Transverse colon (tissue), 4 donors: ENCODE results near the gene SLC49A3. TPM values are rescaled to one million over a fixed set of nuclear protein-coding genes. Genes with fewer than 3 reads are reported as not detected.
"Not testable (repeated sequence)": the region's sequence is repeated elsewhere in the genome, so short reads cannot be mapped to it uniquely, and the experiment has no call there.

Experiments
- DNase-seq: peaks from one replicate; pipeline ENCODE4 v3.0.0-alpha.2; 2019
- H3K27ac ChIP-seq, 4 donors: fragments of 200-600 bp; sonication (generic); 2 replicates each; pipeline ENCODE4 v1.5.1; 2016 to 2018; ENCODE audit warnings: inconsistent platforms in 4 of 4
- H3K27me3 ChIP-seq: fragments of 200-600 bp; sonication (generic); 2 replicates; pipeline ENCODE4 v1.5.1; 2017; ENCODE audit warnings: inconsistent platforms
- H3K36me3 ChIP-seq, 4 donors: fragments of 200-600 bp; sonication (generic); 2 replicates each; pipeline ENCODE4 v1.5.1; 2017 to 2019; ENCODE audit warnings: inconsistent platforms in 4 of 4
- H3K4me1 ChIP-seq, 4 donors: fragments of 200-600 bp; sonication (generic); 2 replicates each; pipeline ENCODE4 v1.5.1; 2017 to 2020; ENCODE audit warnings: inconsistent platforms in 4 of 4
- H3K4me3 ChIP-seq, 4 donors: fragments of 200-600 bp; sonication (generic); 1 replicate in 1 of 4; 2 replicates in 3 of 4; pipeline versions ENCODE4 v1.5.1 to v1.6.1; 2017 to 2019; ENCODE audit warnings: inconsistent platforms in 4 of 4
- H3K9me3 ChIP-seq, 2 donors: fragments of 200-600 bp; sonication (generic); 2 replicates each; pipeline ENCODE4 v1.5.1; 2017 to 2019; ENCODE audit warnings: inconsistent platforms in 2 of 2
- CTCF ChIP-seq, 5 experiments: fragments of 200-600 bp in 3 of 5; fragments of 450-650 bp in 2 of 5; sonication (generic) in 3 of 5; IDR thresholded peaks; 1 replicate in 2 of 5; 2 replicates in 3 of 5; pipeline ENCODE4 v1.5.1; 2016 to 2017; ENCODE audit warnings: antibody characterized with exemption in 5 of 5, inconsistent platforms in 3 of 5, mild to moderate bottlenecking in 2 of 5, moderate library complexity in 1 of 5
- EP300 ChIP-seq: sonication (generic); formaldehyde crosslinking; IDR thresholded peaks from one replicate; pipeline ENCODE4 v1.6.1; 2017; ENCODE audit warnings: antibody characterized with exemption, low read depth
- POLR2A ChIP-seq: fragments of 450-650 bp; IDR thresholded peaks from one replicate; pipeline ENCODE4 v1.6.1; 2016; ENCODE audit warnings: antibody characterized with exemption, mild to moderate bottlenecking, moderate library complexity
- POLR2AphosphoS5 ChIP-seq, 3 donors: sonication (generic); formaldehyde crosslinking; IDR thresholded peaks; one replicate each; pipeline ENCODE4 v1.6.1; 2016; ENCODE audit warnings: antibody characterized with exemption in 3 of 3
- WGBS, 2 donors: methylation state at CpG; one replicate each; pipeline ENCODE4 v1.1.5; 2018; ENCODE audit warnings: low coverage in 1 of 2; 5-methylcytosine and 5-hydroxymethylcytosine counted together
- in situ Hi-C, 4 donors: fragments of 200-750 bp; cut with MboI; loops; one replicate each; pipeline versions ENCODE4 v1.15.0 to v1.15.1; 2017; ENCODE audit warnings: low sequenced_read_pairs in 3 of 4, low pct_ligation_motif_present in 1 of 4, low pct_unique_long_range_greater_than_20kb in 1 of 4
- intact Hi-C: fragments of 100-400 bp; cut with DNase I; formaldehyde crosslinking; loops from one replicate; pipeline ENCODE4 v1.15.1; 2023; ENCODE audit warnings: low total_unique reads
- total RNA-seq, 4 donors: library from RNA; depleted of rRNA; stranded (reverse); fragments of >200 nt; gene quantifications; one replicate each; pipeline ENCODE4 v1.1.0, GENCODE V29; 2016

The SLC49A3 gene
- total RNA-seq, 4 donors from 2014 or later = 1.2 to 17.6 (median 9.2) TPM

- H3K36me3 ChIP-seq = no peaks in the 10 kb centered on the region
- H3K27ac ChIP-seq = no peak overlapping the region
- no peak for DNase-seq
- WGBS, 2 donors = 67 to 75% methylated on average over 2 to 11 of the region's 13 CpGs
- peaks cover 12% of the 10 kb centered on the region for H3K27me3 ChIP-seq
- in situ Hi-C loops (no loop called here), intact Hi-C loops (no loop called here)
- no peaks in the 10 kb centered on the region for H3K4me1 ChIP-seq
- H3K4me3 ChIP-seq = no peak overlapping the region
- no peak for TF ChIP-seq EP300
- no peak for TF ChIP-seq POLR2A
- no peak for TF ChIP-seq CTCF (IDR thresholded peaks at IDR 0.05)
- TF ChIP-seq POLR2AphosphoS5 (IDR thresholded peaks at IDR 0.05) = no peak
- no peaks in the 10 kb centered on the region for H3K9me3 ChIP-seq
These were observed 52.3 kb downstream of the SLC49A3 start for GRCh38 chr4:636628-637159.

DNA sequence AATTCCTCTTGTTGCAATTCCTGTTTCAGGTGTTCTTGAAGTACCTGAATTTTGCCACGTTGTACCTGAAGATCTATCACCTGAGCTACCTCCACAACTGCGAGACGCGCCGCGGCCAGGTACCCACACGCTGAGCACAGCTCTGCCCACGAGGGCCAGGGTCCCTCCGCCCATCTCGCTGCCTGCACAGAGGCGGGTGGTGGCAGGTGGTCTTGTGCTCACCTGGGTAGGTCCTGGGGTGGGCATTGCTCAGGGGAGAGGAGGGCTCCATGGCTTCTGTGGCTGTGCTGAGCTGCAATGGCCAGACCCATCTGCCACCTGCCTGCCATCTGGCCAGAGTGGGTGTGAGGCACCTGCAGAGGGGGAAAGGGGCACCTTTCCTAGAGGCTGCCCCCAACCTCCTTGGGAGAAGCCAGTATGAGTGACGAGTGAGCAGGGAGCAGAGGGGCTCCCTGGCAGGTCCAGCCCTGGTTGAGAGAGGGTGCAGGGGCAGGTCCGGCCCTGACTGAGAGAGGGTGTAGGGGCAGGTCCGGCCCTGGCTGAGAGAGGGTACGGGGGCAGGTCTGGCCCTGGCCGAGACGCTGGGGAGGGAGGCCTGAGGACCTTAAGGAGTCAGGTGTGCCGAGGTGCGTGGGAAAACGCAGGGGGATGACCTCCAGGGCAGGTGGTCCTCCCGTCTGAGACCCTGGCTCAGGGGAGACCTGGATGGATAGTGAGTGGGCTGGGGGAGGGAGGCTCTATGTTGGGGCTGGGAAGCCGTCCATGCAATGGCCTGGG, 52.9 kb downstream of the SLC49A3 start:
- Histone ChIP-seq H3K9me3 (no peaks in the 10 kb centered on the region), H3K4me1 (no peaks in the 10 kb centered on the region), H3K27ac (no peak overlapping the region), H3K4me3 (no peak overlapping the region), H3K27me3 (peaks cover 6% of the 10 kb centered on the region), H3K36me3 (no peaks in the 10 kb centered on the region)
- intact Hi-C loops (no loop called here), in situ Hi-C loops (no loop called here)
- 81 to 86% methylated on average over 4 to 22 of the region's 22 CpGs for WGBS, 2 donors
- TF ChIP-seq CTCF (IDR thresholded peaks at IDR 0.05) = no peak
- TF ChIP-seq POLR2AphosphoS5 (IDR thresholded peaks at IDR 0.05) = no peak
- TF ChIP-seq POLR2A = no peak
- TF ChIP-seq EP300 = no peak
- no peak for DNase-seq

DNA sequence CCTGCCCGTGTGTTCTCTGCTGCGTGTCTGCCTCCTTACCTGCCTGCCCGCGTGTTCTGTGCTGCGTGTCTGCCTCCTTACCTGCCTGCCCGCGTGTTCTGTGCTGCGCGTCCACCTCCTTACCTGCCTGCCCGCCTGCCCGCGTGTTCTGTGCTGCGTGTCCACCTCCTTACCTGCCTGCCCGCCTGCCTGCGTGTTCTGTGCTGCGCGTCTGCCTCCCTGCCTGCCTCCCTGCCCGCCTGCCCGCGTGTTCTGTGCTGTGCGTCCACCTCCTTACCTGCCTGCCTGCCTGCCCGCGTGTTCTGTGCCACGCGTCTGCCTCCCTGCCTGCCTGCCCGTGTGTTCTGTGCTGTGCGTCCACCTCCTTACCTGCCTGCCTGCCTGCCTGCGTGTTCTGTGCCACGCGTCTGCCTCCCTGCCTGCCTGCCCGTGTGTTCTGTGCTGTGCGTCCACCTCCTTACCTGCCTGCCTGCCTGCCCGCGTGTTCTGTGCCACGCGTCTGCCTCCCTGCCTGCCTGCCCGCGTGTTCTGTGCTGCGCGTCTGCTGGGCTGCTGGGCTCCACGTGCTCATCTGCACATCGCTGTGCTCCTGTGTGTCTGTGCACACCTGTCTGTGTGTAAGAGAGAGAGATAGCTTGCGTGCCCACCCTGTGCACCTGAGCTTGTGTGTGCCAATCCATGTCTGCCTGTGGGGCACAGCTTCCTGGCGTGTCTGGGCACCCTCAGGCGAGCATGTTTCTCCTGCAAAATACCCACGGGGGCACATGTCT, 53.7 kb downstream of the SLC49A3 start:
- in situ Hi-C loops = not testable (repeated sequence)

GRCh38 chr4:634599-634985, 54.4 kb downstream of the SLC49A3 start:
- Histone ChIP-seq H3K4me1 (no peaks in the 10 kb centered on the region), H3K36me3 (no peaks in the 10 kb centered on the region), H3K9me3 (no peaks in the 10 kb centered on the region), H3K27ac (no peak overlapping the region), H3K27me3 (peaks cover 6% of the 10 kb centered on the region), H3K4me3 (no peak overlapping the region)
- intact Hi-C loops (no loop called here), in situ Hi-C loops (no loop called here)
- TF ChIP-seq CTCF (IDR thresholded peaks at IDR 0.05) (no peak), POLR2A (no peak), POLR2AphosphoS5 (IDR thresholded peaks at IDR 0.05) (no peak), EP300 (no peak)
- no peak for DNase-seq
- 68 to 100% methylated on average over 2 to 23 of the region's 23 CpGs for whole genome bisulfite sequencing, 2 donors

More for the DNA sequence above, 53.7 kb downstream of the SLC49A3 start:
- H3K36me3 ChIP-seq, H3K27ac ChIP-seq, DNase-seq, H3K4me1 ChIP-seq, H3K27me3 ChIP-seq, H3K9me3 ChIP-seq, H3K4me3 ChIP-seq, intact Hi-C loops: not testable (repeated sequence)
- WGBS, 2 donors = 87 to 100% methylated on average over 1 to 33 of the region's 46 CpGs
